ENCODE measurements around the gene MED25.
"Not testable (repeated sequence)": the region's sequence is repeated elsewhere in the genome, so short reads cannot be mapped to it uniquely, and the experiment has no call there.

MED25 gene

DNA sequence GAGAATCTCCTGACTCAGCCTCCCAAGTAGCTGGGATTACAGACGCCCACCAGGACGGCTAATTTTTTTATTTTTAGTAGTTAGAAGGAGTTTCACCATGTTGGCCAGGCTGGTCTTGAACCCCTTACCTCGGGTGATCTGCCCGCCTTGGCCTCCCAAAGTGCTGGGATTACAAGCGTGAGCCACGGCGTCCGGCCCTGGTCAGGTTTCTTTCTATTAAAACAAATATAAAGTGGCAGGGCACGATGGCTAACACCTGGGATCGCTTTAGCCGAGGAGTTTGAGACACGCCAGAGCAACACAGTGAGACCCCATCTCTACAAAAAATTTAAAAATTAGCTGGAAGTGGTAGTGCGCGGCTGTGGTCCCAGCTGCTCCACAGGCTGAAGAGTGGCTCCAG is 1.5 kb upstream of the MED25 start:
- Histone ChIP-seq H3K27ac (replicated peaks) (no peak overlapping the region), H3K4me3 (replicated peaks; ENCODE audit: insufficient read depth, low read length) (no peak overlapping the region), H3K27me3 (ENCODE audit: insufficient read depth, poor library complexity, severe bottlenecking) (no peaks in the 10 kb centered on the region)
- DNase-seq (ENCODE audit: low read depth in 1 of 2, low spot score in 1 of 2): no peak
- no peak for TF ChIP-seq SPI1 (IDR thresholded peaks at IDR 0.05; ENCODE audit: borderline replicate concordance, low read depth)
- TF ChIP-seq, protein P1, sequence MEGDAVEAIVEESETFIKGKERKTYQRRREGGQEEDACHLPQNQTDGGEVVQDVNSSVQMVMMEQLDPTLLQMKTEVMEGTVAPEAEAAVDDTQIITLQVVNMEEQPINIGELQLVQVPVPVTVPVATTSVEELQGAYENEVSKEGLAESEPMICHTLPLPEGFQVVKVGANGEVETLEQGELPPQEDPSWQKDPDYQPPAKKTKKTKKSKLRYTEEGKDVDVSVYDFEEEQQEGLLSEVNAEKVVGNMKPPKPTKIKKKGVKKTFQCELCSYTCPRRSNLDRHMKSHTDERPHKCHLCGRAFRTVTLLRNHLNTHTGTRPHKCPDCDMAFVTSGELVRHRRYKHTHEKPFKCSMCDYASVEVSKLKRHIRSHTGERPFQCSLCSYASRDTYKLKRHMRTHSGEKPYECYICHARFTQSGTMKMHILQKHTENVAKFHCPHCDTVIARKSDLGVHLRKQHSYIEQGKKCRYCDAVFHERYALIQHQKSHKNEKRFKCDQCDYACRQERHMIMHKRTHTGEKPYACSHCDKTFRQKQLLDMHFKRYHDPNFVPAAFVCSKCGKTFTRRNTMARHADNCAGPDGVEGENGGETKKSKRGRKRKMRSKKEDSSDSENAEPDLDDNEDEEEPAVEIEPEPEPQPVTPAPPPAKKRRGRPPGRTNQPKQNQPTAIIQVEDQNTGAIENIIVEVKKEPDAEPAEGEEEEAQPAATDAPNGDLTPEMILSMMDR (IDR thresholded peaks at IDR 0.05; ENCODE audit: insufficient read depth, low read length): no peak
- TF ChIP-seq POLR2AphosphoS5 (IDR thresholded peaks at IDR 0.05; ENCODE audit: low read depth): no peak
- TF ChIP-seq, protein P2, sequence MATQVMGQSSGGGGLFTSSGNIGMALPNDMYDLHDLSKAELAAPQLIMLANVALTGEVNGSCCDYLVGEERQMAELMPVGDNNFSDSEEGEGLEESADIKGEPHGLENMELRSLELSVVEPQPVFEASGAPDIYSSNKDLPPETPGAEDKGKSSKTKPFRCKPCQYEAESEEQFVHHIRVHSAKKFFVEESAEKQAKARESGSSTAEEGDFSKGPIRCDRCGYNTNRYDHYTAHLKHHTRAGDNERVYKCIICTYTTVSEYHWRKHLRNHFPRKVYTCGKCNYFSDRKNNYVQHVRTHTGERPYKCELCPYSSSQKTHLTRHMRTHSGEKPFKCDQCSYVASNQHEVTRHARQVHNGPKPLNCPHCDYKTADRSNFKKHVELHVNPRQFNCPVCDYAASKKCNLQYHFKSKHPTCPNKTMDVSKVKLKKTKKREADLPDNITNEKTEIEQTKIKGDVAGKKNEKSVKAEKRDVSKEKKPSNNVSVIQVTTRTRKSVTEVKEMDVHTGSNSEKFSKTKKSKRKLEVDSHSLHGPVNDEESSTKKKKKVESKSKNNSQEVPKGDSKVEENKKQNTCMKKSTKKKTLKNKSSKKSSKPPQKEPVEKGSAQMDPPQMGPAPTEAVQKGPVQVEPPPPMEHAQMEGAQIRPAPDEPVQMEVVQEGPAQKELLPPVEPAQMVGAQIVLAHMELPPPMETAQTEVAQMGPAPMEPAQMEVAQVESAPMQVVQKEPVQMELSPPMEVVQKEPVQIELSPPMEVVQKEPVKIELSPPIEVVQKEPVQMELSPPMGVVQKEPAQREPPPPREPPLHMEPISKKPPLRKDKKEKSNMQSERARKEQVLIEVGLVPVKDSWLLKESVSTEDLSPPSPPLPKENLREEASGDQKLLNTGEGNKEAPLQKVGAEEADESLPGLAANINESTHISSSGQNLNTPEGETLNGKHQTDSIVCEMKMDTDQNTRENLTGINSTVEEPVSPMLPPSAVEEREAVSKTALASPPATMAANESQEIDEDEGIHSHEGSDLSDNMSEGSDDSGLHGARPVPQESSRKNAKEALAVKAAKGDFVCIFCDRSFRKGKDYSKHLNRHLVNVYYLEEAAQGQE (IDR thresholded peaks at IDR 0.05; ENCODE audit: insufficient replicate concordance, low read depth): no peak
- TF ChIP-seq GABPA (IDR thresholded peaks at IDR 0.05; ENCODE audit: low read depth): no peak

GRCh38 chr19:49818649-49819370 is 721 bp downstream of the MED25 start:
- TF ChIP-seq POLR2AphosphoS5 (IDR thresholded peaks at IDR 0.05; ENCODE audit: low read depth) (no peak), SPI1 (IDR thresholded peaks at IDR 0.05; ENCODE audit: borderline replicate concordance, low read depth) (no peak), GABPA (IDR thresholded peaks at IDR 0.05; ENCODE audit: low read depth) (no peak)
- TF ChIP-seq, protein P2 (IDR thresholded peaks at IDR 0.05; ENCODE audit: insufficient replicate concordance, low read depth): no peak
- TF ChIP-seq, protein P1 (IDR thresholded peaks at IDR 0.05; ENCODE audit: insufficient read depth, low read length): no peak
- peak overlapping the region; percentile 97 for H3K27ac ChIP-seq (replicated peaks)

GRCh38 chr19:49819452-49820115 is 1.5 kb downstream of the MED25 start:
- not testable (repeated sequence) for DNase-seq (ENCODE audit: low read depth in 1 of 2, low spot score in 1 of 2); H3K27ac ChIP-seq (replicated peaks); H3K27me3 ChIP-seq (ENCODE audit: insufficient read depth, poor library complexity, severe bottlenecking)

More at GRCh38 chr19:49818649-49819370, 721 bp downstream of the MED25 start:
- DNase-seq (ENCODE audit: low read depth in 1 of 2, low spot score in 1 of 2): no peak
- H3K4me3 ChIP-seq (replicated peaks; ENCODE audit: insufficient read depth, low read length): peak overlapping the region; percentile 94
- no peaks in the 10 kb centered on the region for H3K27me3 ChIP-seq (ENCODE audit: insufficient read depth, poor library complexity, severe bottlenecking)

DNA sequence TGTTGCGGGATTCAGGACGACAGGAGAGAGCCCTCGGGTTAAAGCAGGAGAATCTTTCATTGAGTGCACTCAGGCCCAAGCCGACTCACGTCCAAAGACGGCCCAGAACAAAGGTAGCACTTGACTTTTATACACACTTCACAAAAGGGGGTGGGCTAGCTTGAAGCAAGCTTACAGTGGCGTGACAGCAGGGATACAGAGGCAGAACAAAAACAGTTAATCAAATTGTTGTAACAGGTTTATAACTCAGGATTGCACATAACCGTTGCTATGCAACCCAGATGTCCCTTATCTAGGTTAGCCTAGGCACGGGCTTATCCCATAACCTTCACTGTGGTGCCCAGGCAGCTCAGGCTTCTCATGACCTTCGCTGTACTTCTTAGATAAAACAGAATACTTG is 2.0 kb downstream of the MED25 start:
- no peak overlapping the region for H3K4me3 ChIP-seq (replicated peaks; ENCODE audit: insufficient read depth, low read length)
- no peaks in the 10 kb centered on the region for H3K27me3 ChIP-seq (ENCODE audit: insufficient read depth, poor library complexity, severe bottlenecking)
- TF ChIP-seq SPI1 (IDR thresholded peaks at IDR 0.05; ENCODE audit: borderline replicate concordance, low read depth): no peak
- TF ChIP-seq, protein P1 (IDR thresholded peaks at IDR 0.05; ENCODE audit: insufficient read depth, low read length): no peak
- TF ChIP-seq, protein P2 (IDR thresholded peaks at IDR 0.05; ENCODE audit: insufficient replicate concordance, low read depth): no peak
- TF ChIP-seq POLR2AphosphoS5 (IDR thresholded peaks at IDR 0.05; ENCODE audit: low read depth): no peak
- TF ChIP-seq GABPA (IDR thresholded peaks at IDR 0.05; ENCODE audit: low read depth): no peak
- H3K27ac ChIP-seq (replicated peaks): no peak overlapping the region
- DNase-seq (ENCODE audit: low read depth in 1 of 2, low spot score in 1 of 2): no peak

More at GRCh38 chr19:49819452-49820115, 1.5 kb downstream of the MED25 start:
- H3K4me3 ChIP-seq (replicated peaks; ENCODE audit: insufficient read depth, low read length): peak overlapping the region; percentile 94; the same call in 1 of the 2 replicates
